Measurements from ENCODE around the gene TOX3.

The TOX3 gene

GRCh38 chr16:52446080-52446479 is 100.9 kb downstream of the TOX3 start:
- no peak for DNase-seq

DNA sequence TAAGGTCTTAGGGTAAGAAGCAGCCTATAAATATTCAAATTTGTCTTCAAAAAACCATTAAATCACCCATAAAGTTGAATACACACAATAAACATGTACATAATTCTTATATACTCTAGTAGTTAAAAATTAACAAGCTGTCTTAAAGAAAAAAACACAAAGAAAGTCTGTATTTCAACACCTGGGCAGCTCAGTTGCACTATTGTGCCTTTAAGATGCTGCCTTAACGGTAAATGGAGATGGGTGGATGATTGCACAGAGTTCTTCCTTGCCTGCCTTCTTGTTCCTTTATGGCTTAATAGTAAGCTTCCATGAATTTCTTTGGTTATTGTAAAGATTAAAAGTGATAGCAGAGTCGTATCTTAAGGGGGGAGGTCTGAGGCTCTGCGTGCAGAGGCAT is 105.1 kb downstream of the TOX3 start:
- no peak for DNase-seq

DNA sequence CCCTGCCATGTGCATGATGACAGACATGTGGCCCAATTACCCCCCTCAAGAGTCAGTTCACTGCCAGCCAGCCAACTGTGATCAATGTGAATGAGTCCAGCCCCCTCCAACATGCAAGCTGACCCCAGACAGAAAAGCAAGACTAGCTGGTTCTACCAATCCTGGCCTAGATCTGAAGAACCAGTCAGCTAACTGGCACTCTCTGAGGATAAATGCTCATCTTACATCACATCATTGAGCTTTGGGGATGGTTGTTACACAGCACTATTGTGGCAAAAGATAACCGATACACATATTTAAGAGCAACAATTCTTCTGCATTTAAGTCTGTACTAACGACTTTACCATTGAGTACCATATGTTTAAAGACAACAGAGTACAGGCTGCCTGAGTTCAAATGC is 106.7 kb downstream of the TOX3 start:
- no peak for DNase-seq

DNA sequence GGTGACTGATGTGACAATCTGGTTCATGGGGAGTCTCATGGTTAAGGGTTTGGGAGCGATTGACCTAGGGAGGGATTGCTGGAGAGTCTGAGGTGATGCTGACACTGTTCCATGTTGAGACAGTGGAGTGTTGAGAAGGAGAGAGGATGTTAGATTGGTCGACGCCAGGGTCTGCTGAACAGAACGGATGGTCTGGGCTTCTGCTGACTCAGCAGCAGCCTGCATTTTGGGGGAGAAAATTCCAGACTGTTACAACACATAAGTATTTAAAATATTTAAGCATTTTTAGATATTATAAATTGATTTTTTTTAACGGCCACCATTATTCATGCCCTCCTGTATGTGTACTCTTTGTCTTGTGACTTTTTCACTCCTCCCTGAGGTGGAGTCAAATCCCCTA is 107.2 kb downstream of the TOX3 start:
- DNase-seq: no peak

GRCh38 chr16:52439171-52439701 is 107.7 kb downstream of the TOX3 start:
- no peak for DNase-seq

DNA sequence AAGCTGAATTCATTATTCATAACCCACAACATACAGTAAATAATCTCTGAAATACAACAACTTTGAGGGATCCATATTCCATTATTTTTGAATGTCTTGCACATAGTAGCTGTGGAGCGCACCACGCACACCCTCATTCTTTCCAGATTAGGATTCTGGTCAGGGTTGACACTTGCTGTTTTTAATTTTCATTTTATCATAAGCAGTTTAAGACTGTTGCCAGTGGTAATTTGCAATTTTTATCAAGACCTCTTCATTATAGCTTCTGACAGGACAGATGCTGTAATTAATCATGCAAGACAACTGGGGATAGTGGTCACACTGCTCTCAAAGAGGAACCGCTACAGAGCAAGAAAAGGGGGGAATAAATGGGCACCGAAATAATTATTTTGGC is 109.7 kb downstream of the TOX3 start:
- DNase-seq: no peak

- DNase-seq: no peak
Observed at GRCh38 chr16:52436339-52437276, 110.3 kb downstream of the TOX3 start.

- no peak for DNase-seq
Observed at GRCh38 chr16:52434224-52434623, 112.7 kb downstream of the TOX3 start.

DNA sequence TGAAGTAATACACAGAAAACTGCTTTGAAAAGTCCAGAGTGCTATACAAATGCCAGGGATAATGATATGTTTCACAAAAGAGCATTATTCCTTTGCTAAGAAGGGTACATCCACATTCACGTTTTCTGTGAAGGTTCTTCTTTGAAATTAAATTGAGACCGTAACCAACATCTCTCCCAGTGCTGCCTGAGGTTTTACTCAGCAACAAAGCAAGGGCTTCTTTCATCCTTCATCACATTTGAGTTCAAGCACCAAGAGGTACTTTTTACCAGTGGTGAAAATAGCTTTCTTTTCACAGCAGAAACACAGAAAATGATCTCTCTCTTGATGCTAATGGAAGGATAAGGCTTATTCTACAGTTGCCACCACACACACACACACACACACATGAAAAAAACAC is 113.3 kb downstream of the TOX3 start:
- no peak for DNase-seq

DNA sequence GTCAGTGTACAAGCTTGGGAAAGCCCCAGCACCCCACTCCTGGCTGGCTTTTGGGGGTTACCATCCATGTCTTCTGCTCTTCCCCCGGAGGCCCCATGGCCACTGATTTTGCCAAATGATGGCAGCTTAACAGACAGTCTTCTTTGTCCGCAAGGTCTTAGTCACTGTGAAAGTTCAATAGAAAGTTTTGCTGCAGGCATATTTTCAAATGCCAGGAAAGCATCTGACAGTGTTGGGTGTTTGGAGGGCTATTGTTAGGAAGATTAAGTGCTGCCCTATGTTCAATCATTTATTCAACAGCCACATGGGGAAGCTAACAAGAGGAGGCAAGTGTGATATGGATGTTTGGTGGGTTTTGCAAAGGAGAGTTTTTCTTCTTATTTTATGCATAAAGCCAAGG is 122.4 kb downstream of the TOX3 start:
- no peak for DNase-seq

DNA sequence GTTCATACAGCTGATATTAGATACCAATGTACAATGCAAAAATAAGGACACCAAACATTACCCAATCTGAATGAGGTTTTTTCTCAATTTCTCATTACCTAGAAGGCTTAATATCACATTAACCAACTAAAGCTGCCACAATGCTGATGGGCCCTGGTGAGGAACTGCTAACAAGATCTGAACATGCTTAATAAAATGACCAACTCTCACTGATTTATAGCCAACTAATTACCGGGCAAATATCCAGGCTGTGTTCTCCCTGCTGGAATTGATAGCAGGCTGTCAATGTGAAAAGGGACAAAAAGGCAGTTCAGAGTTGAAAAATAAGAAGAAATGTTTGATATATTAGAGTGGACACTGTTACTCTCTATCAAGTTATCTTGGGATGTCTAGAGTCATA is 124.6 kb downstream of the TOX3 start:
- no peak for DNase-seq

DNA sequence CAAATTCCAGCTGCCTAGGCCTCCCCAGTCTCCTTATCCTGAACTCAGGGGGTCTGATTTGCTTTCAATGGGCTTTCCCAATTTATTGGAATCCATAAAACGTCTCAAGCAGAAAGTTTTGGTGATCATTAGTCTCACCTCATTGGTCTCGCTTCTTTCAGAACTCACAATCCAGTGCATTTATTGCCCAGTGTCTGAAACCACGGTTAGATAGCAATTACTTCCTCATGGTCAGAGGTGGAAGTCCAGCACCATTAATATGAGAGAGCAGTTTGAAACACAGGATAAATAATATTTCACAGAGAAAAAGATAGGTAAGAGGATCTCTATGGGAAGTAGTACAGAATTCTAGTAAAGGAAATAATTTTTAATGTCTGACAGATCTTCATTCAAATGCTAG is 128.7 kb downstream of the TOX3 start:
- no peak for DNase-seq

GRCh38 chr16:52416888-52417287 is 130.1 kb downstream of the TOX3 start:
- DNase-seq: no peak

GRCh38 chr16:52411011-52411410 is 135.9 kb downstream of the TOX3 start:
- no peak for DNase-seq

DNA sequence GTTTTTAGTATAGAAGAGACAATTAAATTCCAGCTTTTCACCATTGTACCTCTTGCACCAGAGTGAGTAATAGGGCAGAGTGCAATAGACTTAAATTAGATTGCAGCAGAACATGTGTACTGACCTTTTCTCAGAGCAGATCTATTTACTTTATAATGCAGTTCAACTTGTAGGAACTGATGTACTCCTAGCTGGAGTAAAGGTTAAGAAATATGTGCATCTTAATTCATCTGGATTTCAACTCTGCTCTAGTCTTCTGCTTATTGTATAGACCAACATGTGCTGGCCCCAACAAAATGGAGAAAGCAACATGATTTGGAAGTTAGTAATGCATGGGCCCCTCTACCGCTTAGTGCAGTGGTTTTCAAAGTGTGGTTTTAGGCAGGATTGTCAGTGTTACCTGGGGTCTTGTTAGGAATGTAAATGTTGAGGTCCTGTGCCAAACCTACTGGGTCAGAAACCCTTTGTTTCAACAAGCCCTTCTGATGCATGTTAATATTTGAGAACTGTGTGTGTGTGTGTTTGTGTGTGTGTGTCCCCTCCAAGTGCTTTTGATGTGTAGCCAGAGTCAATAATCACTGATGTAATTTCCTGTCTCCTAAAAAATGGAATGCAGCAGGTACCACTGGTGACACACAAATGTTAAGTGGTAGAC is 138.6 kb downstream of the TOX3 start:
- DNase-seq: no peak

- DNase-seq: no peak
Observed at GRCh38 chr16:52407778-52408177, 139.2 kb downstream of the TOX3 start.

- no peak for DNase-seq
Observed at GRCh38 chr16:52405441-52405840, 141.5 kb downstream of the TOX3 start.

GRCh38 chr16:52404546-52404945 is 142.4 kb downstream of the TOX3 start:
- DNase-seq: no peak

GRCh38 chr16:52399116-52399515 is 147.8 kb downstream of the TOX3 start:
- DNase-seq: no peak

- no peak for DNase-seq
Observed at GRCh38 chr16:52398491-52398960, 148.4 kb downstream of the TOX3 start.

- no peak for DNase-seq
Observed at GRCh38 chr16:52398021-52398420, 148.9 kb downstream of the TOX3 start.

GRCh38 chr16:52393448-52393847 is 153.5 kb downstream of the TOX3 start:
- no peak for DNase-seq

GRCh38 chr16:52389045-52389444 is 157.9 kb downstream of the TOX3 start:
- DNase-seq: no peak
